GM19043 (cell line): ENCODE data around the gene SHISA9.

Experiments
- ATAC-seq: cut with Tn5 transposase; IDR thresholded peaks from one replicate; pipeline ENCODE4 v1.9.1; 2021; ENCODE audit warnings: low read depth; ENCODE audit not compliant: unreplicated experiment

The SHISA9 gene

GRCh38 chr16:13238182-13238581, 336.8 kb downstream of the SHISA9 start:
- ATAC-seq: no peak

DNA sequence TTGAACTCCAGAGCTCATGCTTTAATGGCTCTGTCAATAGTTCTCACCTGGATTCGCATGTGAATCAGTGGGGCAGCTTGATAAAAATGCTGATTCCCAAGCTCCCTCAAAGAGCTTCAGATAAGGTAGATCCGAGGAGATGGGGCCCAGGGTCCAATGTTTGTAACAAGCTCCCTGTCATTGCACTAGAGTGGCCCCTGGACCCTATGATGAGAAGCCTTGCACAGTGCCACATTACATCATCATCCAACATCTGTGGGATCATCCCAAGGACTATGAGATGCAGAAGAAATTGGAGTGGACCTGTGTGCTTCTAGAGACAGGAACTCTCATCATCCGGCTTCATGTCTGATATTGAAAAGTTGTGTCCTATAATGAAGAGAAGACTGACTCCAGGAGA, 340.8 kb downstream of the SHISA9 start:
- ATAC-seq: no peak

- no peak for ATAC-seq
Observed at GRCh38 chr16:13244770-13245169, 343.4 kb downstream of the SHISA9 start.

GRCh38 chr16:13245713-13246377, 344.4 kb downstream of the SHISA9 start:
- ATAC-seq: no peak

GRCh38 chr16:13254998-13255614, 353.7 kb downstream of the SHISA9 start:
- ATAC-seq: no peak

GRCh38 chr16:13262270-13263090, 361.1 kb downstream of the SHISA9 start:
- no peak for ATAC-seq

GRCh38 chr16:13264749-13265552, 363.6 kb downstream of the SHISA9 start:
- ATAC-seq: no peak

DNA sequence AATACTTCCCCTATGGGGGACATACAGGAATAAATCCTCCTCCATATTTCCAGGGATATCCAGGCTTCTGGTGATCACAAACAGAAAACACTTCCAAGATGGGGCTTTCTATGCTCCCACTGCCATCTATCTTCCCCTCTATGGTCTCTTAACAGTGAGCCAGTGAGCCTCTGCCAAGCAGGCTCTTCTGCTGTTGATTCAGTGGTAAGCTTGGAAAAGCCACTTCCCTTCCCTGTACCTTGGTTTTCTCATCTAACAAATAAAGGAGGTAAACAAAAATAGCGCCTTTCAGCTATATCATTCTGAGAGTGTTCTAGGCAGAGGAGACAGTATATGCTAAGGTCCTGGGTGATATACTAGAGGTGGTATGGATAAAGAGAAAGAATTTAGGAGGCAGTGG, 368.0 kb downstream of the SHISA9 start:
- no peak for ATAC-seq

DNA sequence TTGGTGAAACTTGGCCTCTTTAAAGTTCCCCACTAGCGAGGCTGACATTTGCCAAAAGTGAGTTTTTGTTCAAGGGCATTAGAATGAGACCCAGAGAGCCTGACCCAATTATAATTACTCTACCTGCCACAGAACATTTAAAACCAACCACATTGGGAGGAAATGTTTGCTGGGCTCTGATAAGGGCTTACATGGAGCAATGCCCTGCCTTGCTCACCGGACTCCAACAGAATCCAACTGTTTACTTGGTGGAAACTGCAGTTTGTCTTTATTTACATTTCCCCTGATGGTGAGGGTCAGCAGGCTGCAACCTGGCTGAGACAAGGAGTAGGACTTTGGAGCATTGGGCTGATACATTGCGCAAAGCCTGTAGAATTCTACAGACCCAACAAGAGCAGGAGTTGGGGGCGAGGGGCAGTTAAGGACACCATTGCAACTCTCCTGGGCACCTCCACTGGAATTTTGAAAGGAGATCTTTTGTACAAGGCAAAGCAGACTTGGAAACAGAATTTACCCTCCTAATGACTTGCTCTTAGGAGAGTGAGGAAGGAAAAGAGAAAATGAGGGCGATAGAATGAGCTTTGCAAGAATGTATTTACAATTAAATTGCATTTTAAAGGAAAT, 368.6 kb downstream of the SHISA9 start:
- no peak for ATAC-seq

- ATAC-seq: no peak
Observed at GRCh38 chr16:13270602-13271001, 369.2 kb downstream of the SHISA9 start.

DNA sequence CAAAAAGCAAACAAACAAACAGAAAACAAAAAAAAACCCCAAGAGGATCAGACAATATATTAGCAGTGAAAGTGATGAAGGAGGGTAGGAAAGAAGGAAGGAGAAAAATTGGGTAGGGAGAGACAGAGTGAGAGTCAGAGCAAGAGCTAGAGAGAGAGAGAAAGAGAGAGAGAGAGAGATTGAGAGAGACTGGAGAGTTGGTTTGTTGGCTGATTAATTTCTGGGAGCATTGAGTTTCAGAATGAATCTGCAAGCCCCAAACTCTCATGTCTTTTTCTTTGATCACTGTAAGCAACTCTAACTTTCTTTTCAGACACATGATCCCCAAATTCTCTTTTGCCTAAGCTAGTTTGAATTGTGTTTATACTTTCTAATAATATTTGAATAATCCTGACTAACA, 388.1 kb downstream of the SHISA9 start:
- ATAC-seq: no peak
